ENCODE measurements around the gene SEPTIN2.
"Not testable (repeated sequence)": the region's sequence is repeated elsewhere in the genome, so short reads cannot be mapped to it uniquely, and the experiment has no call there.

DNA sequence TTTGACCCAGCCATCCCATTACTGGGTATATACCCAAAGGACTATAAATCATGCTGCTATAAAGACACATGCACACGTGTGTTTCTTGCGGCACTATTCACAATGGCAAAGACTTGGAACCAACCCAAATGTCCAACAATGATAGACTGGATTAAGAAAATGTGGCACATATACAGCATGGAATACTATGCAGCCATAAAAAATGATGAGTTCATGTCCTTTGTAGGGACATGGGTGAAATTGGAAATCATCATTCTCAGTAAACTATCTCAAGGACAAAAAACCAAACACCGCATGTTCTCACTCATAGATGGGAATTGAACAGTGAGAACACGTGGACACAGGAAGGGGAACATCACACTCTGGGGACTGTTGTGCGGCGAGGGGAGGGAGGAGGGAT is 81.1 kb downstream of the SEPTIN2 start:
- TF ChIP-seq, protein P1, sequence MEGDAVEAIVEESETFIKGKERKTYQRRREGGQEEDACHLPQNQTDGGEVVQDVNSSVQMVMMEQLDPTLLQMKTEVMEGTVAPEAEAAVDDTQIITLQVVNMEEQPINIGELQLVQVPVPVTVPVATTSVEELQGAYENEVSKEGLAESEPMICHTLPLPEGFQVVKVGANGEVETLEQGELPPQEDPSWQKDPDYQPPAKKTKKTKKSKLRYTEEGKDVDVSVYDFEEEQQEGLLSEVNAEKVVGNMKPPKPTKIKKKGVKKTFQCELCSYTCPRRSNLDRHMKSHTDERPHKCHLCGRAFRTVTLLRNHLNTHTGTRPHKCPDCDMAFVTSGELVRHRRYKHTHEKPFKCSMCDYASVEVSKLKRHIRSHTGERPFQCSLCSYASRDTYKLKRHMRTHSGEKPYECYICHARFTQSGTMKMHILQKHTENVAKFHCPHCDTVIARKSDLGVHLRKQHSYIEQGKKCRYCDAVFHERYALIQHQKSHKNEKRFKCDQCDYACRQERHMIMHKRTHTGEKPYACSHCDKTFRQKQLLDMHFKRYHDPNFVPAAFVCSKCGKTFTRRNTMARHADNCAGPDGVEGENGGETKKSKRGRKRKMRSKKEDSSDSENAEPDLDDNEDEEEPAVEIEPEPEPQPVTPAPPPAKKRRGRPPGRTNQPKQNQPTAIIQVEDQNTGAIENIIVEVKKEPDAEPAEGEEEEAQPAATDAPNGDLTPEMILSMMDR (IDR thresholded peaks at IDR 0.05; ENCODE audit: poor library complexity) = not testable (repeated sequence)
- not testable (repeated sequence) for TF ChIP-seq EZH2 (IDR thresholded peaks at IDR 0.05; ENCODE audit: borderline replicate concordance); EZH2phosphoT487 (IDR thresholded peaks at IDR 0.05; ENCODE audit: low read depth, severe bottlenecking, unreplicated experiment)

All from hepatocyte (in vitro differentiated cells).